ENCODE results near the gene SEC24D.

DNA sequence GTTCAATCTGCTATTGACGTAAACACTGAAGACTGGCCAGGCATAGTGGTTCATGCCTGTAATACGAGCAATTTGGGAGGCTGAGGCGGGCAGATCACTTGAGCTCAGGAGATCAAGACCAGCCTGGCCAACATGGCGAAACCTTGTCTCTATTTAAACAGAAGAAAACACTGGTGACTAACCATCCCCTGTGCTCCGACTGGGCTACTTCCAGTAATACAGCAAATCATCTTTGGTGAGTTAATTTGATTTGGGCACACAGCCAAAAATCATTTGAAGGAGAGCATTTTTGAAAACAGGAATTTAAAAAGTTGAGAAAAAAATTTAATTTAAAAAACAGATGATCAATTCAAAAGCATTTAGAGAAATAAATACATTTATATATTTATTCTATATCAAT is 52.0 kb downstream of the SEC24D start:
- TF ChIP-seq TCF7L2 (IDR thresholded peaks at IDR 0.05; ENCODE audit: low read depth, low read length) (no peak), POLR2AphosphoS5 (IDR thresholded peaks at IDR 0.05; ENCODE audit: low read depth, low read length) (no peak)
- TF ChIP-seq, protein P1, sequence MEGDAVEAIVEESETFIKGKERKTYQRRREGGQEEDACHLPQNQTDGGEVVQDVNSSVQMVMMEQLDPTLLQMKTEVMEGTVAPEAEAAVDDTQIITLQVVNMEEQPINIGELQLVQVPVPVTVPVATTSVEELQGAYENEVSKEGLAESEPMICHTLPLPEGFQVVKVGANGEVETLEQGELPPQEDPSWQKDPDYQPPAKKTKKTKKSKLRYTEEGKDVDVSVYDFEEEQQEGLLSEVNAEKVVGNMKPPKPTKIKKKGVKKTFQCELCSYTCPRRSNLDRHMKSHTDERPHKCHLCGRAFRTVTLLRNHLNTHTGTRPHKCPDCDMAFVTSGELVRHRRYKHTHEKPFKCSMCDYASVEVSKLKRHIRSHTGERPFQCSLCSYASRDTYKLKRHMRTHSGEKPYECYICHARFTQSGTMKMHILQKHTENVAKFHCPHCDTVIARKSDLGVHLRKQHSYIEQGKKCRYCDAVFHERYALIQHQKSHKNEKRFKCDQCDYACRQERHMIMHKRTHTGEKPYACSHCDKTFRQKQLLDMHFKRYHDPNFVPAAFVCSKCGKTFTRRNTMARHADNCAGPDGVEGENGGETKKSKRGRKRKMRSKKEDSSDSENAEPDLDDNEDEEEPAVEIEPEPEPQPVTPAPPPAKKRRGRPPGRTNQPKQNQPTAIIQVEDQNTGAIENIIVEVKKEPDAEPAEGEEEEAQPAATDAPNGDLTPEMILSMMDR (IDR thresholded peaks at IDR 0.05): no peak
- TF ChIP-seq, protein P2, sequence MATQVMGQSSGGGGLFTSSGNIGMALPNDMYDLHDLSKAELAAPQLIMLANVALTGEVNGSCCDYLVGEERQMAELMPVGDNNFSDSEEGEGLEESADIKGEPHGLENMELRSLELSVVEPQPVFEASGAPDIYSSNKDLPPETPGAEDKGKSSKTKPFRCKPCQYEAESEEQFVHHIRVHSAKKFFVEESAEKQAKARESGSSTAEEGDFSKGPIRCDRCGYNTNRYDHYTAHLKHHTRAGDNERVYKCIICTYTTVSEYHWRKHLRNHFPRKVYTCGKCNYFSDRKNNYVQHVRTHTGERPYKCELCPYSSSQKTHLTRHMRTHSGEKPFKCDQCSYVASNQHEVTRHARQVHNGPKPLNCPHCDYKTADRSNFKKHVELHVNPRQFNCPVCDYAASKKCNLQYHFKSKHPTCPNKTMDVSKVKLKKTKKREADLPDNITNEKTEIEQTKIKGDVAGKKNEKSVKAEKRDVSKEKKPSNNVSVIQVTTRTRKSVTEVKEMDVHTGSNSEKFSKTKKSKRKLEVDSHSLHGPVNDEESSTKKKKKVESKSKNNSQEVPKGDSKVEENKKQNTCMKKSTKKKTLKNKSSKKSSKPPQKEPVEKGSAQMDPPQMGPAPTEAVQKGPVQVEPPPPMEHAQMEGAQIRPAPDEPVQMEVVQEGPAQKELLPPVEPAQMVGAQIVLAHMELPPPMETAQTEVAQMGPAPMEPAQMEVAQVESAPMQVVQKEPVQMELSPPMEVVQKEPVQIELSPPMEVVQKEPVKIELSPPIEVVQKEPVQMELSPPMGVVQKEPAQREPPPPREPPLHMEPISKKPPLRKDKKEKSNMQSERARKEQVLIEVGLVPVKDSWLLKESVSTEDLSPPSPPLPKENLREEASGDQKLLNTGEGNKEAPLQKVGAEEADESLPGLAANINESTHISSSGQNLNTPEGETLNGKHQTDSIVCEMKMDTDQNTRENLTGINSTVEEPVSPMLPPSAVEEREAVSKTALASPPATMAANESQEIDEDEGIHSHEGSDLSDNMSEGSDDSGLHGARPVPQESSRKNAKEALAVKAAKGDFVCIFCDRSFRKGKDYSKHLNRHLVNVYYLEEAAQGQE (IDR thresholded peaks at IDR 0.05; ENCODE audit: insufficient read depth in 1 of 2, low read depth in 2 of 2, low read length in 1 of 2): no peak

Measured in Panc1 (cell line).